Stimulated activated CD4-positive, alpha-beta T cell treated with anti-CD3 and anti-CD28 coated beads, Interleukin-4, amount 100 ng/mL, for 4 hours (primary cell): ENCODE measurements around the gene JPH2.
"Not testable (repeated sequence)": the region's sequence is repeated elsewhere in the genome, so short reads cannot be mapped to it uniquely, and the experiment has no call there.

Experiments
- DNase-seq, 2 experiments: peaks; one replicate each; pipeline ENCODE4 v3.0.0-alpha.2; 2020

JPH2 gene

DNA sequence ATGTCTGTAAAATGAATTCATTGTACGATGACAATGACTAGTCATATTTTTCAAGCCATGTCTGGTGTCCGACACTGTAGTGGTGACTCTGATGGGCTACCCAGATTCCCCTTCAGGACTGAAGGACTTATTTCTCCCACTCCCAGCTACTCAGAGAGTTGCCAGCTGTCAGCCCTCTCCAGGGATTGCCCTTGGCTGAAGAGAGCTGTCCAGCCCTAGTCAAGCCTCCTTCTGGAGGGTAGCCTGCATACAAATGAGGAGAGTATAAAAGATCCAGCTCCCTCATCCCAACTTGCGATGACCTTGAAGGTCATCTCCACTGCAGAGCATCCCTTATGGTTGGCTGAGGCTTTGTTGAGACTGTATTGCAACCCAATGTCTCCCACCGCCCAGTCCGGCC lies 29.9 kb downstream of the JPH2 start:
- DNase-seq, result no peak

DNA sequence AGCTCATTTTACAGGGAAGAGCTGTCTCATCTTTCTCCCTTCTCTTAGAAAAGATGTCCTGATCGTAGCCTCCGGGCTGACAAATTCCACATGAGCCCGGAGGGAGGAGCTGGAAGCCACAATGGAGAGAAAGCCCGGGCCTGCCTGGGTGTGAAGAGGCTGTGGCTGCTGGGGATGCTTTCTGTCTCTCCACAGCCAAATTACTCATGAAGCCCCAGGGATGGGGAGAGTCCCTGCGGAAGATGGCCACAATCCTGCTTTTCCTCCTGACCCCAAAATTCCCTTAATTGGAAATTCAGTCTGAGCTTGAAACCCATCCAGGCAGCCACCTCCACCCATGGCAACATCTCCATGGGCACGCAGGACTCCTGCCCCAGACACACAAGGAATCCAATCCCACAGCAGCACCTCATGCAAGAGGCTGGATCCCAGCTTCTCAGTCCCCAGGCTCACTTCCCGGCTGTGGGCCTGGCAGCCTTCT lies 32.4 kb downstream of the JPH2 start:
- DNase-seq, result no peak

DNA sequence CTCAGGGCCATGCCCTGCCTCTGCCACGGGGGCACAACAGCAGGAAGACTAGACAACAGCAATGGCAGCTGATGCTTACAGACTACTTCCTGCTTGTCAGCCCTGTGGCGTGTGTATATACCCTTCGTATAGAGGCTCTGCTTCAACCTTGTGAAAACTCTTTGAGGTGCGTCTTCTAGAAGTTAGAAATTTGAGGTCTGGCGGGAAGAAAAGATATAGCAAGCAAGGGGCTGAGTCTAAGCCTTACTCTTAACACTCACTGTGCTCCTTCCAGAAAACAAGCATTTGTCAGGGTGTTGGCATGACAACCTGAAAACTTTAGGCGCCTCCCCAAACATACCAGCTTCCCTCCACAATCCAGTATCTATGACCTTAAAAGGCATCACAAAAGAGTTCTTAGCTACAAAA lies 33.3 kb downstream of the JPH2 start:
- no peak for DNase-seq

DNA sequence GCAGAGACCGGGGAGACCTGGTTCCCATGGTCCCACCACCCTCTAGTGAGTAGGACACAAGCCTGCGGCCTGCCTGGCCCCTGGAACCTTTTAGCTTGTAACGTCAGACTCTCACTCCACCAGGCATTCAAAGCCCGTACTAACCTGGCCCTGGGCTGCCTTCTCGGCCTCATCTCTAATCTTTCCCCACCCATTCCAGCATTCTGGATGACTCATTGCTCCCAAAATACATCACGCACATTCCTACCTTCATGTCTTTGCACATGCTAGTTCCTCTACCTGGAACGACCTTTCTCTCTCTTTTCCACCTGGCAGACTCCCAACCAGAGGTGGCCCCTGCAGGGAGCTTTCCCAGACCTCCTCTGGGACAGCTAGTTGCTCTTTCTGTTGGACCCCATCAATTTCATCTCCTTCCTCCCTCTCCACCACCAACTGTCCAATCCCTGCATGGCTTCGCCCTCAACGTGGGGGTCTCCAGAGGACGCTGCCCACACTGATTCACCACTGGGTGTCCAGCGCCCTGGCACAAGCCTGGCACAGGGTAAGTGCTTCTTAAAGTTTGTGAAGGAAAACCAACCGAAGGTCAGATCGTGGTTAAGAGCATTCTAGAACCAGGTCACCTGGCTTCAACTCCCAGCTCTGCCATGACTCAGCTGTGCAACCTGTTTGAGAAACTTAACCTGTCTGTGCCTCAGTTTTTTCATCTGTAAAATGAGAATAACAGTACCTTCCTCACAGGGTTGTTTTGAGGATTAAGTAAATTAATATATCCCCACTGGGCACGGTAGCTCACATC lies 35.2 kb downstream of the JPH2 start:
- DNase-seq, result no peak

DNA sequence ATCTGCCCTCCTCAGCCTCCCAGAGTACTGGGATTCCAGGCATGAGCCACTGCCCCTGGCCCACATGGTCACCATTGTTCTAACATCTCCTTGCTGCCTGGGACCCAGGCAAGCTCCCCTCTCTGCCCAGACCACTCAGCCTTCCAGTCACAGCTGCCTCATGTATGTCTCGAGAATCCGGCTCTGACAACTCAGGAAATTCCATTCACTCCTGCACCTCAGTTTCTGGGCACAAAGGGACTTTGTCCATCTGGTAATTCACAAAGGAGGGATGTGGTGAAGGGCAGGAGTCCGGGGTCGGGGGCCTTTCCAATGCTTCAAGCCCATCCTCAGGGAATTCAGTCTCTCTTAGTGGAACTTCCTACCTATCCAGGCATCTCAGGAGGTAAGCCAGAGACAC lies 40.7 kb downstream of the JPH2 start:
- no peak for DNase-seq

DNA sequence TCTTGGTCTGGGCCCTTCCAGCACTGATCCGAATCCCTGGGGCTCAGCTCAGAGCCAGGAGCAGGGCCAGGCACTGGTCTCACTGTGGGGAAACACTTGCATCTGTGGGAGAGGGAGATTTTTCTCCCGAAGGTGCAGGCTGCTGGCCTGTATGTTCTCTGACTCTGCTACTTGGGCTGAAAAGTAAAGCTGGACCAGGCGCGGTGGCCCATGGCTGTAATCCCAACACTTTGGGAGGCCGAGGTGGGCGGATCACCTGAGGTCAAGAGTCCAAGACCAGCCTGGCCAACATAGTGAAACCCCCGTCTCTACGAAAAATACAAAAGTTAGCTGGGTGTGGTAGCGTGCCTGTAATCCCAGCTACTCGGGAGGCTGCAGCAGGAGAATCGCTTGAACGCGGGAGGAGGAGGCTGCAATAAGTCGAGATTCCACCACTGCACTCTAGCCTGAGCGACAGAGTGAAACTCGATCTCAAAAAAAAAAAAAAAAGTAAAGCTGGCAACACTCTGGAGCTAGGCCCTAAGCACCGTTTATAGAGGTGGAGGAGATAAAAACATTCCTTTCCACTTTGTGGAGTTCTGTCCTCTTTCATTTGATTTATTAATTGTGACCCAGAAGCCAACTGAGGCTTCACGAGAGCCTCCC lies 41.7 kb downstream of the JPH2 start:
- DNase-seq, result no peak

DNA sequence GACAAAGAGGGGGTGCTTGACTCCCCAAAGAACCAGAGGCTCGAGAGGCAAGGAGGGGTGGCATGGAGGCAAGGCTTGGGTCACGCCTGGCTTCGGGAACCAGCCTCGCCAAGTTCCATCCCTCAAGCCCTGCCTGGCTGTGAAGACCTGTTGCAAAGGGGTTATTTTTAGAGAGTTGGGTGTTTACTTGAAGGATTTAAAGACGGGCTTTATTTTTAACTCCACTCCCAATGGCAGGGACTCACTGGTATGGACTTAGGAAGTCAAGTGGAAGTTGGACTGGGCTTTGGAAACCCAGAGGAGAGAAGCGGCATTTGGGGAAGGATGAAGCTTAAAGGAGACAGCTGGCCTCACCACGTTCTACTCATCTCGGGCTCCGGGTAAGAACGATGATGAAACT lies 43.1 kb downstream of the JPH2 start:
- no peak for DNase-seq

DNA sequence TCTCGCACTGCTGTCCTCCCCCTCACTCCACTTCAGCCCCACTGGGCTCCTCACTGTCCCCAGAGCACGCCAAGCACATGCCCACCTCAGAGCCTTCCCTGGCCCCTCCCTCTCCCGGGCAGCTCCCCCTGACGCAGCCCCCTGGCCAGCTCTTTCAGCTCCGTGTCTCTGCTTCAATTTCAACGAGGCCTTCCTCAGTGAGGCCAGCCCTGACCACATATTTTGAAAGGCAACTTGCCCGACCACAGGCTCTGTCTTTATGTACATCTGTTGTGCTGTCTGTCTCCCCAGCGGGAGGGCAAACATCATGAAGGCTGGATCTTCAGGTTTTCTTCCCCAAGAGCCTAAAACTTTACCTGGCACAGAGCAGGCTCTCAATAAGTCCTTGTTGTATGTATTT lies 44.6 kb downstream of the JPH2 start:
- DNase-seq, result no peak

DNA sequence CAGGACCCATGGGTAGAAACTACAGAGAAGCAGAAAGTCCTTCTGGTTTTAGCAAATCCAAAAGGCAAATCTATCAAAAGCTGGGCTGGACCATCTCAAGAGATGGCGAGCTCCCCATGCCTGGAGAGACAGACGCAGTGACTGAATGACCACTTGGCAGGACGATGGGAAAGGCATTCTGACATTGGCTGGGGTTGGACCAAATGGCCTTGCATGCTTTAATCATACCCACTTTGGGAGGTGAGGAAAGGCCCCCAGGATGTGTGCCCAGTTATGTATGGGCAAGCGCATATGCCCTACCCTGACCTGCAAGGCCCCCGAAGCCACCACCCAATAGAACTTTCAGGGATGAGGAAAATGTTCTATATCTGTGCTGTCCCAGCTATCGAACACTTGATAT lies 45.1 kb downstream of the JPH2 start:
- DNase-seq, result no peak

DNA sequence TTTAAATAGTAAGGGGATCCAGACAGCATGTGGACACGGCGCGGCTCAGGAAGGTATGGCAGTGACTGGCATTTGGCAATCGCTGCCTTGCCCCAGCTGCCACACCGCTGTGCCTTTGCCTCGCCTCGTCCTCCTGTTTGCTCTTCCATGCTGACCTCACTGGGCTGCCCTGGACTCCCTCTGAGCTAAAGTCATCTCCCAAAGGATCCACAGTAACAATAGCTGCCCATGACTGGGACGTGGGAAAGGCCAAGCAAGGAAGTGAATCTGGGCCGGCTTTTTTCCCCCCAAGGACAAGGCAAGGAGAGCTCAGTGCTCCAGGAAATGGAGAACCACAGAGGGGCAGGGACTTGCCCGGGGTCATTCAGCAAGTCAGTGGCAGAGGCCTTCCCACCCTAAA lies 48.1 kb downstream of the JPH2 start:
- DNase-seq, result no peak

DNA sequence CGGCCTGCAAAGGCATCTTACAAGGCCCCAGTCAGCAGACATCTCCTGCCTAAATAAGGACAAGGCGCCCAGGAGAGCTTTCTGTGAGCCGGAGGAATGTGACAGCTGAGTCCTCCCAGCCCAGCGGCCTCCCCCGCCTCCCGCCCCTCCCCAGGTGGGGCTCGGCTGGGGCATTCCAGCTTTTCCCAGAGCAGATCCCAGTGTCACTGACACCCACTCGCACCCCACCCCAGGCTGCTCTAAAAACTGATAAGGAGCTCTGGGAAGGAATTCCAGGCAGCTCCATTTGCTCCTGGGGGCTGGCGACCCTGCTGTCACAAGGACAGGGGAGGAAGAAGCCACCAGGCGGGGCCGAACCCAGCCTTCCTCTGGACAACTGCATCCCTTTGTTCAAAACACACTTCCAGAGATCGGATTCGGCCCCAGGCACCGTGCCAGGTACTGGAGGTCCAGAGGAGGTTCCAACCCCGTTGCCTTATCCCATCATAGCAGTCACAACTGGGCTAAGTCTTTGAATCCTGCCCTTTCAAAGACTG lies 49.7 kb downstream of the JPH2 start:
- DNase-seq, result no peak

DNA sequence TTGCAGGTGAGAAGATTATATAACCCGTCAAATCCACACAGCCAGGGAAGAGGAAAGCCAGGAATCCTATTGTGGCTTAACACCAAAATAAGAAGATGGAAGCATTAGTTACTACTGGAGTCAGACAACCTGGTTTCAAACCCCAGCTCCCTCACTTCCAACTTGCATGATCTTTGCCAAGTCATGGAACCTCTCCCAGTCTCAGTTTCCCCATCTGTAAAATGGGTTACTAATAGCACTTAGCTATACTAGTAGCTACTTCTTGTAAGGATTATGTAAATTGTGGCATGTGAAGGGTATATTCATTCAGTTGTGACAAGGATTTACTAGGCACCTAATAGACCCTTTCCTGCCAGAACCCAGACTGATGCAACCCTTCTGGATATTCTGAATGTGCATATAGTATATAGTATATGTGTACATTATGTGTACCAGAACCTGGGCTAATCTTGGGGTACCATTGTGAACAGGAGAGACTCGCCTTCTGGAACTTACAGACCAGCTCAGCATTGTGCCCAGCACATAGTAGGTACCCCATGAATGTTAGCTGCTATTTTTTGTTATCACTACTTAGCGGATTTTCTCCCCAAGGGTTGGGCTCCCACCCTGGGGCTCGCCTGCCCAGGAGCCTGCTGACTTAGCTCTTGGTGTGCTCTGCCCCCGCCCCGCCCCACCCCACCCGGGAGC lies 50.3 kb downstream of the JPH2 start:
- DNase-seq, result no peak

DNA sequence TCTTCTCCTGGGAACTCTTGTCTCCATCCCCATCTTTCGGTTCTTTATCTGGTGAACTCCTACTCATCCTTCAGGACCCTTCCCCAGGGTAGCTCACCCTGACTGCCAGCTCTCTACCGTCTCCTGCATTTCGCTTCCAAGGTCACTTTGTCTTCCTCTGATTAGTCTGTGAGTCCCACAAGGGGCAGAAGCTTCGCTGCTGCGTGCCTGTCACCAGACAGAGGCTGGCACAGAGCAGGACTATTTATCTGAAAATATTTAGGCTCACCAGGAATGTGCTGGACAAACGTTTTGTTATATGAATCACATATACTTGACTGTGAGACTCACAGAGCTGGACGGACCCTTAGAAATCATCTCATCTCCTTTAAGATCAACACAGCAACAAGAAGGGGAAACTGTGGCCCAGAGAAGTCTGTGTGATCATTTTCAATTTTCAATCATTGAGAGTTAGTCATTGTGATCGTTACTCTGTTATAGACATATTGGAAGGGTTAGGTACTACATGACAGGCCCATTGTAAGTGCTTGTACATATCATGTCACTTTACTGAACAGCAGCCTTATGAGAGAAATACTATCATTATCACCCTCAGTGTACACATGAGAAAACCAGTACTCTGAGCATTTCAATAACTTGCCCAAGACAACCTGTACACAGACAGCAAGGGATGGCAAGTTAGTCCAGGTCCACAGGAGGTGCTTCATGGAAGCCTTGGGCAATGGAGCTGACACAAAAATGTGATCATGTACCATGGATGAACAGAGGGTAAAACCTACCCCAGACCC lies 51.4 kb downstream of the JPH2 start:
- DNase-seq, result no peak

DNA sequence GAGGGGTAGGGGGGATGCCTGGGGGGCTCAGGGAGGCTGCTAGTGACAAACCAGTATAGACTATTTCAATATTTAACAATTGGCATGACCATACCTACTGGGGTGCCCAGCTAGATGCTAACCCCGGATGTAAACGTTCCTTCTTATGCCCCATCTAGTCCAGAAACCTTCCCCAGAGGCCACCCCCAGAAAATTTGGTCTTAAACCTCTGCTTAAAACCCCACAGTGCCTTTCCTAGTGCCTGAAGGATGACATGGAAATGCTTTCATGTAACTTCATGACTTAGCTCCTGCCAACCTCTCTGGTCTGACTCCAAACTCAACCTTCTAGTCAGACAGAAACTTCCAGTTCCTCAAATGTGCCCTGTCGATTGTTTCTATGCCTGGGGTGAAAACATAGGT lies 52.0 kb downstream of the JPH2 start:
- no peak for DNase-seq

DNA sequence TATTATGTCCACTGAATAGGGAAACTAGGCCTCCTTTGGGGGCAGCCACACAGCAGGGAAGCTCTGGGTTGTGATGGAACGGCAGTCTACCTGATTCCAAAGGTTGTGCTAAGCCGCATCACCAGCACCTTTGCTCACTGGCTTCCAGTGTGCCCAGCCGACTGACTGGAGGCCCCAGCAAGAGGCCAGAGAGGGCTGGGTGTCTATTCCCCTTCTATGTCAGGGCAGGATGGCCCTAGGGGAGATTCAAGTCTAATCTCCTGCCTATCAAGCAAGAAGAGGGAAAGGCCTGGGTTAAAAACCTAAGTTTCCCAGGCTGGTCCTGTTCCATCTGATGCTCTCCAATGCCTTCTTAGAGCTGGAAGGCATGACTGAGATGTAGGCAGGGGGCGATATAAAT lies 53.6 kb downstream of the JPH2 start:
- no peak for DNase-seq

DNA sequence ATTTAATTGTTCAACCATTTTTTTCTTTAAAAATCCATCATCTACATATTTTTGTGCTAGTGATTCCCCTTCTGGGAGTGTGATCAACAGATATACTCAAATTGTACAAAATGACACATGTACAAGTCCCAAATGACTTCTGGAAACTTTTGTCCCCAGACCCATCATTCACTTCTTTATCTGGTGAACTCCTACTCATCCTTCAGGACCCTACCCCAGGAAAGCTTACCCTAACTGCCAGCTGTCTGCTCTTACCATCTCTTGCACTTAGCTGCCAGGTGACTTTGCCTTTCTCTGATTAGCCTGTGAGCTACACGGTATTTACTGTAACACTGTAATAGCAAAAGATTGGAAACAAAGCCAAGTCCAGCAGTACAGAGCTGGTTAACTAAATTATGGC lies 55.3 kb downstream of the JPH2 start:
- no peak for DNase-seq

DNA sequence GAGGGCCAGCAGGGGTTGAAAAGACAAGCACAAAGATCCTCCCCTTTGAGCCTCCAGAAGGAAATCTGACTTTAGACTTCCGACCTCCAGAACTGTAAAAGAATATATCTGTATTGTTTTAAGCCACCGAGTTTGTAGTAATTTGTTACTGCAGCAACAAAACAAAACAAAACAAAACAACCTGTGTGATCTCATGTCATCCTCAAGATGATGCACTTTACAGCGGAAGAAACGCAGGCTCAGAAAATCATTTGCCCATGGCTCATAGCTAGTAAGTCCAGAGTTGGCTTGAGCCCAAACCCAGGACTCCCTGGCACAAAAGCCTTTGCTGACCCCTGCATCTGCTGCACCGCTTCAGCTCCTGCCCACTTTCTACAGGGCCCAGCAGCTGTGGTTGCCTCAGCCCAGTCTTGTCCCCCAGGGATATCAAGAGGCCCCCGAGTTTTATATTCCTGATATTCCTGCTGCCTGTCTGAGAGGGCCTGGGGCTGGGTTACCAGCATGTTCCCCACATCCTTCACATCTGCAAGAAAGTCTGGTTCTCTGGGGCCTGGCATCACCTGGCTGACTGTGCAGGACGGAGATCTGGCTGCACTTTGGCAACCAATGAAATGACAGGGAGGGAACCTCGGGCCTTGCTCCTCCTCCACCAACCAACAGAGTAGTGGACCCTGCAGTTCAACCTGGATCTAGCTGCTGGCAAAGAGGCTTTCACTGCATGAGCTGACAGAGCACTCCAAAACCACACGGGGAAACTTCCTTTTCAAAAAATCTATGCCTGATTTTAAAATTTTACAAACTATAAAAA lies 56.9 kb downstream of the JPH2 start:
- DNase-seq, result no peak

DNA sequence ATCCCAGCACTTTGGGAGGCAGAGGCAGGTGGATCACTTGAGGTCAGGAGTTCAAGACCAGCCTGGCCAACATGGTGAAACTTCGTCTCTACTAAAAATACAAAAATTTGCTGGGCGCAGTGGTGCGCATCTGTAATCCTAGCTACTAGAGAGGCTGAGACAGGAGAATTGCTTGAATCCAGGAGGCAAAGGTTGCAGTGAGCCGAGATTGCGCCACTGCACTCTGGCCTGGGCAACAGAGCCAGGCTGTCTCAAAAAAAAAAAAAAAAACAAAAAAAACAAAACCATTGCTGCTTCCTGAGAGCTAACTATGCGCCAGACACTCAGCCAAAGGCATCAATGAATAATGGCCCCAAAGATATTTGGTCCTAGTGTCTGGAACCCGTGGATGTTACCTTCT lies 57.7 kb downstream of the JPH2 start:
- DNase-seq, result not testable (repeated sequence)

DNA sequence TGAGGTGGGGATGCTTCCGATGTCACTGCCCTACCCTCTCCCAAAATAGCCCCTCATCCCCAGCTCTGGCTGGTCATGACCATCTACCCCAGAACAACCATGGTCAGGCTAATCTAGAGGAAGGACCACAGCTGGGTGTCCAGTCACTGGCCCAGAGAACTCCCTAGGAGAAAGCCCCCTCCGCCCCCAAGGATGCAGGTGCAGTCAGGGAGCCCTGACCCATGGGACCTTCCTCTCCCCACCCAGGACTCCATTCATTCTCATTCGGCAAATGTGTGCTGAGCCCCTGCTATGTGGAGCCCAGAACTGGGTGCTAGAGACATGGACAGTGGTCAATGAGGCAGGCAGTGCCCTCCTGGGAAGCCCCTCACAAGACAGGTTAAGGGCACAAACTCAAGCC lies 60.5 kb downstream of the JPH2 start:
- no peak for DNase-seq

DNA sequence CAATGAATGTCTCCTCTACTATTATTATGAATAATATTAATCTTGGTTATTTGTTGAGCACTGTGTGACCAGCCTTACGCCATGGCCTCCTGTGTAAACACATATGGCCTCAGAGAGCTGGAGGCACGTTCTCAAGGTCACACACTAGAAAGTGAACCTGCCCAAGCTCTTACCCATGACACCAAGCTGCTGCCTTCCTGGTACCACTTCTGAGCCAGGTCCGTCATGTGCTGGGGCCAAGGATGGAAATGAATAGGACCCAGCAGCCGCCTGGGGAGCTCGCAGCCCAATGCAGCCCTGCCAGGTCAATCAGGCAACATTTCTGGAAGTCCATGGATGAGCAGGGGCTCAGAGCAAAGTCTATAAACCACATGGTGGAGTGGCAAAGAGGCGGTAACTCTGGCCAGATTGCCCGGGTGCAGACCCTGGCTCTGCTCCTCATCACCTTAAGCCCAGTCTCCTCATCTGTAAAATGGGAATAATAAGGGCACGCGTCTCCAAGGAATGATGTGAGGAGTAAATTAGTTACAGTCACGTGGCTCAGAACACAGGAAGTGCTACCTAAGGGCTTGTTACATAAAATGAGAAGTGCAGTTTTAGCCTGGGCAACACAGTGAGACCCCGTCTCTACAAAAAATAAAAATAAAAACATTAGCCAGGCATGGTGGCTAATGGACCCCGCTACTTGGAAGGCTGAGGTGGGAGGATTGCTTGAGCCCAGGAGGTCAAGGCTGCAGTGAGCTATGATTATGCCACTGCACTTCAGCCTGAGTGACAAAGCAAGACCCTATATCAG lies 61.5 kb downstream of the JPH2 start:
- no peak for DNase-seq

DNA sequence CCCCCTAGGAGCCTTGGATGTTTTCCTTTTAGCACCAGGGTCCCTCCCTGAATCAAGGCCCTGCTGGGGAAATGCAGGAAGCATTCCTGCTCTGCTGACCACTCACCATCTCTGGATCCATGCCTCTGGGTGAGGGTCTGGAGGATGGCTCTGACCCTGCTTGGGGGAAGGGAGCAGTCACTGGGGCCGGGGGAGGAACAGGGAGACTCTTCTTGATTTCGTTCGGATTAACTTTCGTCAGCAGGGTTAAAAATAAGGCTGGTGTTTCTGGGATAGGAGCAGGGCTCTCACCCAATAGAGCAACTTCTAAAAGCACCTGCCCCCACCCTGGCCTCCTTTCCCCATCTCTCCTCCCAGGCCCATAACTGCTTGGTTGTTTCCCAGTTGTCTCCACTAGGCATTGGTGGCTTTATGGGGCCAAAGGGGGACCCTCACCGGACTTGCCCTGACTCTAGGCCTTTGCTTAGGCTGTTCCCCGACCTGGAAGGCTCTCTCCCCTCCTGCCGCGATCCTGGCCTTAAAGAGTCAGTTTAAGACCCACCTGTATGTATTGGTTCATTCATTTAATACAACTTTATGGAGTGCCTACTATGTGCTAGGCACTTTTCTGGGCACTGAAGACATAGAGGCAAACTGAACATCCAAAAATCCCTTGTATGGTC lies 63.0 kb downstream of the JPH2 start:
- DNase-seq, result no peak
